T-cell (primary cell): Measurements from ENCODE around the gene SUMO1. TPM values are rescaled to one million over a fixed set of nuclear protein-coding genes. Genes with fewer than 3 reads are reported as not detected.

Source experiments
- ATAC-seq, 4 experiments: fragments of 200-7000 bp in 3 of 4; fragments of 150-1000 bp in 1 of 4; cut with Tn5 transposase; replicated peaks in 1 of 4; 1 replicate in 3 of 4; 2 replicates in 1 of 4; pipeline ENCODE4 v1.10.0; 2021; ENCODE audit warnings: moderate library complexity in 3 of 4, mild to moderate bottlenecking in 2 of 4, moderate number of reproducible peaks in 1 of 4
- CTCF ChIA-PET, 2 donors: fragments of 300-600 bp; sonication (Branson Sonifier 250); formaldehyde crosslinking; loops; one replicate each; lab custom pipeline; 2022; ENCODE audit warnings: antibody characterized with exemption in 2 of 2; lab: Charles Lee
- POLR2A ChIA-PET, 2 donors: fragments of 300-600 bp; sonication (Branson Sonifier 250); formaldehyde crosslinking; loops; one replicate each; lab custom pipeline; 2022; ENCODE audit warnings: antibody characterized with exemption in 2 of 2; lab: Charles Lee
- DNase-seq, 35 experiments: peaks; one replicate each; pipeline versions ENCODE4 v3.0.0 to v3.0.0-alpha.2; 2013 to 2023
- H3K27ac ChIP-seq: one replicate; pipeline ENCODE4 v1.5.1; 2013; ENCODE audit warnings: low read length
- H3K27me3 ChIP-seq, 2 experiments: replicated peaks in 1 of 2; 1 replicate in 1 of 2; 2 replicates in 1 of 2; pipeline versions ENCODE4 v1.6.1 to v1.7.0; 2013; ENCODE audit warnings: low read length in 1 of 2, mixed read lengths in 1 of 2; ENCODE audit not compliant: control insufficient read depth in 2 of 2, insufficient read depth in 2 of 2; ENCODE audit errors: extremely low read depth in 1 of 2
- H3K36me3 ChIP-seq, 2 donors: 1 replicate in 1 of 2; 2 replicates in 1 of 2; pipeline versions ENCODE4 v1.6.1 to v1.7.0; 2013; ENCODE audit warnings: low read length in 1 of 2; ENCODE audit not compliant: control insufficient read depth in 2 of 2, insufficient read depth in 1 of 2; ENCODE audit errors: extremely low read depth in 1 of 2
- H3K4me1 ChIP-seq, 2 experiments: 1 replicate in 1 of 2; 2 replicates in 1 of 2; pipeline versions ENCODE4 v1.6.1 to v1.7.0; 2013; ENCODE audit warnings: low read length in 2 of 2, mixed read lengths in 1 of 2; ENCODE audit not compliant: insufficient read depth in 2 of 2, control insufficient read depth in 1 of 2; ENCODE audit errors: extremely low read depth in 1 of 2
- H3K4me3 ChIP-seq, 2 donors: 1 replicate in 1 of 2; 2 replicates in 1 of 2; pipeline versions ENCODE4 v1.5.1 to v1.7.0; 2013; ENCODE audit warnings: mild to moderate bottlenecking in 2 of 2, low read length in 1 of 2, moderate library complexity in 1 of 2; ENCODE audit not compliant: control insufficient read depth in 1 of 2; ENCODE audit errors: extremely low read depth in 1 of 2
- H3K9me3 ChIP-seq: 2 replicates; pipeline ENCODE4 v1.7.0; 2013
- H3K27ac Mint-ChIP-seq, 2 donors: one replicate each; pipeline ENCODE4 v1.8.0; 2020 to 2021; ENCODE audit warnings: mild to moderate bottlenecking in 2 of 2, mixed read lengths in 2 of 2
- H3K27me3 Mint-ChIP-seq, 2 donors: one replicate each; pipeline ENCODE4 v1.8.0; 2021 to 2022; ENCODE audit warnings: mixed read lengths in 2 of 2
- H3K36me3 Mint-ChIP-seq: one replicate; pipeline ENCODE4 v1.8.0; 2021; ENCODE audit warnings: mixed read lengths
- H3K4me1 Mint-ChIP-seq, 3 donors: one replicate each; pipeline ENCODE4 v1.8.0; 2020 to 2022; ENCODE audit warnings: mixed read lengths in 3 of 3, mild to moderate bottlenecking in 1 of 3
- H3K4me3 Mint-ChIP-seq, 3 donors: one replicate each; pipeline ENCODE4 v1.8.0; 2020 to 2022; ENCODE audit warnings: mild to moderate bottlenecking in 3 of 3, mixed read lengths in 3 of 3, moderate library complexity in 3 of 3
- H3K9me3 Mint-ChIP-seq, 3 donors: one replicate each; pipeline ENCODE4 v1.8.0; 2020 to 2022; ENCODE audit warnings: mixed read lengths in 3 of 3
- WGBS: methylation state at CpG from one replicate; pipeline ENCODE4 v1.1.5; 2013; ENCODE audit warnings: missing lambda C conversion rate; ENCODE audit not compliant: insufficient coverage; 5-methylcytosine and 5-hydroxymethylcytosine counted together
- total RNA-seq, 35 experiments: library from RNA in 6 of 35; stranded (reverse) in 6 of 35; fragments of 120-200 nt in 1 of 35; gene quantifications; one replicate each; pipeline versions ENCODE4 v1.2.1 to v1.2.4 and lab custom pipeline; 2013 to 2026

The SUMO1 gene
- total RNA-seq, 5 donors from 2014 or later (not counting 1 experiment from before 2014, with no cell fraction given) = 50.5 to 62.9 (median 53.8) TPM

GRCh38 chr2:202204855-202205254, 33.5 kb downstream of the SUMO1 start:
- ChIA-PET POLR2A (no interaction called here), CTCF (no interaction called here)
- Mint-ChIP-seq H3K36me3 (peaks cover 33% of the 10 kb centered on the region), H3K9me3 (peaks cover 0 to 3% (median 0%) of the 10 kb centered on the region in 3 donors), H3K4me3 (no peak overlapping the region), H3K4me1 (no peaks in the 10 kb centered on the region), H3K27me3 (no peaks in the 10 kb centered on the region), H3K27ac (no peak overlapping the region)
- no peak for DNase-seq
- ATAC-seq = no peak
- Histone ChIP-seq H3K36me3 (peaks cover 0 to 31% of the 10 kb centered on the region in 2 donors), H3K27me3 (no peaks in the 10 kb centered on the region), H3K27ac (no peak overlapping the region), H3K4me3 (no peak overlapping the region), H3K9me3 (no peaks in the 10 kb centered on the region), H3K4me1 (no peaks in the 10 kb centered on the region)
- 83% methylated on average over 1 of the region's 2 CpGs for WGBS

DNA sequence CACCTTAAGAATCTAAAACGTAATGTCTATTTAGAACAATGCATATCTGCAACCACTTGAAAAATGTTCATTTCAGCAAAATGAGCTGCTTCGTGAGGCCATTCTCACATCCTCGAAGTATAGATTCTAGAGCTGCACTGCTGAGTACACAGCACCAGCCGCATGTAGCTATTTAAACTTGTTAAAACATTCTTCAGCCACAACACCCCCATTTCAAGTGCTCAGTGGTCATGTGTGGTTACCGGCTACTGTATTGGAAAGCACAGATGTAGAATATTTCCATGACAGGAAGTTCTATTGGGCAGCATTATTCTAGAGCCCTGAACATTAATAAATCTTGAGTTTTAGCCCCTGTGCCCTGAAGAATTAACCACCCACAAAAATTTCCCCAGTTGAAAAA, 35.0 kb downstream of the SUMO1 start:
- CTCF ChIA-PET = no interaction called here
- no peaks in the 10 kb centered on the region for H3K9me3 ChIP-seq
- no peaks in the 10 kb centered on the region for H3K4me1 Mint-ChIP-seq
- 82% methylated on average over 2 of the region's 5 CpGs for WGBS
- peaks cover 0 to 20% of the 10 kb centered on the region in 2 donors for H3K36me3 ChIP-seq
- no peak overlapping the region for H3K4me3 Mint-ChIP-seq
- H3K27me3 ChIP-seq = no peaks in the 10 kb centered on the region
- DNase-seq (no peak), ATAC-seq (no peak)
- H3K9me3 Mint-ChIP-seq = peaks cover 0 to 3% (median 0%) of the 10 kb centered on the region in 3 donors
- H3K27me3 Mint-ChIP-seq = no peaks in the 10 kb centered on the region
- POLR2A ChIA-PET = interaction anchor here in 1 of 2 donors (0.6 kb wide), 2 partner anchors 63 to 752 kb away, joined by 5 to 12 read pairs; partner anchors contain the start of gene TRAK2
- no peak overlapping the region for H3K27ac Mint-ChIP-seq
- no peak overlapping the region for H3K4me3 ChIP-seq
- no peak overlapping the region for H3K27ac ChIP-seq
- H3K36me3 Mint-ChIP-seq = peaks cover 27% of the 10 kb centered on the region
- H3K4me1 ChIP-seq = no peaks in the 10 kb centered on the region

DNA sequence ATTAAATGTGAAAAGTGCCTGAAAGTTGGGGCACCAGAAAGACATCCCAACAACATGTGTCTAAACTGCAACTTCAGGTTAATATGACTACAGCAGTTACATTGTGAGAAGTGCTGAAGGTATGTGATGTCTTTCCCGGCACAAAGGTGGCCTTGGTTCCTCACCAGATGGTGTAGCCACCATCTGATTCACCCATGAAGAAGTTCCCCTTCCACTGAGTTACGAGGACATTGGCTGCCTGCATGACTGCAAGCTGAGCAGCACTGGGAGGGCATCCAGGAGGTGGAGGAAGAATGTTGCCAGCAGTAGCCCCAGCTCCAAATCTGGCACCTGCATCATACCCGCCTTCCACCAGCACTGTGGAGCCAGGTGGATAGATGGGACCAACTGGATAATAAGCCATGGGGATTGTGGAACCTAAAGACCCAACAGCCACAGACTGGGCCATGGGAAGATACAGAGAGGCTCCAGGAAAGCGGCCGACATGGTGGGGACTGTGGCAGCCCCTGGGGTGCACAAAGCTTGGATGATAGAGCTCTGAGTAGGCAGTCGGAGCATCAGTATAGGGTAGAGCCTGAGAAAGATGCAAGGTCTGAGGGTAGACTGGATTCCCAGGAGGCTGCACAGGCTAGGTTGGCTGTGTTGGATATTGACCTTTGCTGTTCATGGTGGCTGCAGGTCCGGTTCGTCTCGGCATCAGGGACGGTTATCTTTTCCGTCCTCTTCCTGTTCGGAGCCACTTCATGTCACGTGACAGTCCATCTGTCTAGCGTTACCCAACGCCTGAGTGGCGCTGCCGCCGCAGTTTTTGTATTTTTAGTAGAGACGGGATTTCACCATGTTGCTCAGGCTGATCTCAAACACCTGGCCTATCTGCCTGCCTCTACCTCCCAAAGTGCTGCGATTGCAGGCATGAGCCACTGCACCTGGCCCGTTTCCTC, 36.9 kb downstream of the SUMO1 start:
- peaks cover 3 to 4% of the 10 kb centered on the region in 2 donors for H3K27me3 Mint-ChIP-seq
- H3K27ac ChIP-seq = no peak overlapping the region
- H3K9me3 Mint-ChIP-seq = peaks cover 0 to 3% (median 0%) of the 10 kb centered on the region in 3 donors
- no peaks in the 10 kb centered on the region for H3K9me3 ChIP-seq
- H3K4me1 Mint-ChIP-seq = no peaks in the 10 kb centered on the region
- no peak for ATAC-seq
- no peak overlapping the region for H3K4me3 Mint-ChIP-seq
- 97% methylated on average over 13 of the region's 21 CpGs for WGBS
- H3K36me3 ChIP-seq = peaks cover 0 to 5% of the 10 kb centered on the region in 2 donors
- no peak for DNase-seq
- H3K27me3 ChIP-seq = no peaks in the 10 kb centered on the region
- POLR2A ChIA-PET = no interaction called here
- no peak overlapping the region for H3K4me3 ChIP-seq
- CTCF ChIA-PET = interaction anchor here in 1 of 2 donors (0.6 kb wide), 1 partner anchor 1028 kb away, joined by 8 read pairs; no protein-coding TSS in a partner anchor
- H3K4me1 ChIP-seq = no peaks in the 10 kb centered on the region
- H3K36me3 Mint-ChIP-seq = peaks cover 17% of the 10 kb centered on the region
- H3K27ac Mint-ChIP-seq = no peak overlapping the region

GRCh38 chr2:202196727-202197126, 41.7 kb downstream of the SUMO1 start:
- Histone ChIP-seq H3K9me3 (no peaks in the 10 kb centered on the region), H3K36me3 (no peaks in the 10 kb centered on the region), H3K4me1 (no peaks in the 10 kb centered on the region), H3K27ac (no peak overlapping the region), H3K4me3 (no peak overlapping the region), H3K27me3 (peaks cover 0 to 3% of the 10 kb centered on the region in 2 experiments)
- H3K27ac Mint-ChIP-seq = no peak overlapping the region
- ChIA-PET CTCF (interaction anchor here in 1 of 2 donors (0.6 kb wide), 1 partner anchor 18 kb away, joined by 3 read pairs; no protein-coding TSS in a partner anchor), POLR2A (interaction anchor here in 1 of 2 donors (0.6 kb wide), 2 partner anchors 12 to 14 kb away, joined by 3 read pairs; no protein-coding TSS in a partner anchor)
- no peak for DNase-seq
- WGBS = 24% methylated on average over 5 of the region's 6 CpGs
- H3K36me3 Mint-ChIP-seq = no peaks in the 10 kb centered on the region
- no peak for ATAC-seq
- peaks cover 5 to 8% of the 10 kb centered on the region in 2 donors for H3K27me3 Mint-ChIP-seq
- no peaks in the 10 kb centered on the region for H3K4me1 Mint-ChIP-seq
- peaks cover 0 to 3% (median 0%) of the 10 kb centered on the region in 3 donors for H3K9me3 Mint-ChIP-seq
- no peak overlapping the region for H3K4me3 Mint-ChIP-seq

DNA sequence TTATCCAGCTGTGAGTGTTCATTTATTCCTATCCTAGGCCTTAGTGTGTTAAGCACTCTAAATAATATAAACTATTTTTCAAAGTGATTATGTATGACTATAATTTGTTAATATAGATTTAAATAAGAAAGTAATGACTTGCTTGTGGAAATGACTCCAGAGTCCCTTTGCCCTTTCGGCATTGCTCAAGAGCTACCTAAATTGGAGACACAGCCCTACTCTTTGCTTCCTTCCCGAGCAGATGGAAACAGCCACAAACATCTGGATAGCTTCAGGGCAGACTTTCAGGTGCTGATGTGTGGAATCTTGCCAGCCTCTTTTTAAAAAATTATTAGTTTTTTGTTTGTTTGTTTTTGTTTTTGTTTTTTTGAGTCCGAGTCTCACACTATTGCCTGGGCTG, 44.0 kb downstream of the SUMO1 start:
- H3K4me3 ChIP-seq = no peak overlapping the region
- H3K27ac Mint-ChIP-seq = no peak overlapping the region
- ChIA-PET CTCF (interaction anchor here in 1 of 2 donors (0.5 kb wide), 1 partner anchor 99 kb away, joined by 4 read pairs; no protein-coding TSS in a partner anchor), POLR2A (no interaction called here)
- peaks cover 0 to 6% of the 10 kb centered on the region in 2 experiments for H3K27me3 ChIP-seq
- DNase-seq (no peak), ATAC-seq (no peak)
- 100% methylated on average over 1 of the region's 3 CpGs for WGBS
- no peaks in the 10 kb centered on the region for H3K4me1 Mint-ChIP-seq
- H3K4me3 Mint-ChIP-seq = no peak overlapping the region
- H3K27me3 Mint-ChIP-seq = peaks cover 8% of the 10 kb centered on the region in 2 donors
- no peaks in the 10 kb centered on the region for H3K36me3 ChIP-seq
- no peaks in the 10 kb centered on the region for H3K4me1 ChIP-seq
- H3K27ac ChIP-seq = no peak overlapping the region
- H3K9me3 Mint-ChIP-seq = no peaks in the 10 kb centered on the region
- H3K9me3 ChIP-seq = no peaks in the 10 kb centered on the region
- no peaks in the 10 kb centered on the region for H3K36me3 Mint-ChIP-seq

DNA sequence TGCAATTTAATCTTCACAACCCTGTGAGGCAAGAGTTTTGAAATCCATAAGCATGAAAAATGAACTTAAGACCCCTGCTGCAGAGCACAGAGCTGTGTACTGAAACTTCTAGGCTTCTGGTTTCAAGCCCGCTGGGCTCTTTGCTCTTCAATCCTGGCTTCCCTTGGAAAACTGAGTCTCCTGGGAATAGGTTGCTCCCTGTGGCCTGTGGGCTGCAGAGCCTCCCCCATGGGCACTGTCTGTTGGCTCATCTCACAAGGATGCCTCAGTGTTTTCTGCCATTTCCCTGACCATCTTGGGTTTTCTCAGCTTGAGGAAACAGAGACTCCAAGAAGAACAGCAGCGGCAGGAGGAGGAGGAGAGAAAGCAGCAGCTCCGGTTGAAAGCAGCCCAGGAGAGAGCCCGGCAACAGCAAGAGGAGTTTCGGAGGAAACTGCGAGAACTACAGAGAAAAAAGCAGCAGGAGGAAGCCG, 44.5 kb downstream of the SUMO1 start:
- Histone ChIP-seq H3K4me3 (no peak overlapping the region), H3K27ac (no peak overlapping the region), H3K27me3 (peaks cover 0 to 8% of the 10 kb centered on the region in 2 experiments), H3K9me3 (no peaks in the 10 kb centered on the region), H3K36me3 (no peaks in the 10 kb centered on the region), H3K4me1 (no peaks in the 10 kb centered on the region)
- no peaks in the 10 kb centered on the region for H3K9me3 Mint-ChIP-seq
- no peaks in the 10 kb centered on the region for H3K36me3 Mint-ChIP-seq
- no peak overlapping the region for H3K27ac Mint-ChIP-seq
- ChIA-PET POLR2A (no interaction called here), CTCF (interaction anchor here in 1 of 2 donors (0.5 kb wide), 1 partner anchor 100 kb away, joined by 4 read pairs; no protein-coding TSS in a partner anchor)
- no peak overlapping the region for H3K4me3 Mint-ChIP-seq
- peaks cover 8% of the 10 kb centered on the region in 2 donors for H3K27me3 Mint-ChIP-seq
- no peak for ATAC-seq
- H3K4me1 Mint-ChIP-seq = no peaks in the 10 kb centered on the region
- DNase-seq = no peak
- 100% methylated on average over 7 of the region's 7 CpGs for WGBS
